CD4-positive, alpha-beta T cell (primary cell): ENCODE results near the gene TRAPPC3. TPM values are rescaled to one million over a fixed set of nuclear protein-coding genes. Genes with fewer than 3 reads are reported as not detected.

Experiments used
- ATAC-seq: fragments of 200-7000 bp; cut with Tn5 transposase; one replicate; pipeline ENCODE4 v1.10.0; 2022; ENCODE audit warnings: mild to moderate bottlenecking; ENCODE audit not compliant: poor library complexity
- CTCF ChIA-PET: fragments of 350-600 bp; sonication (Branson Sonifier 250); formaldehyde crosslinking; loops from one replicate; lab custom pipeline; 2021; ENCODE audit warnings: antibody characterized with exemption, inconsistent platforms; lab: Charles Lee
- POLR2A ChIA-PET: fragments of 350-600 bp; sonication (Branson Sonifier 250); formaldehyde crosslinking; loops from one replicate; lab custom pipeline; 2021; ENCODE audit warnings: antibody characterized with exemption, inconsistent platforms; lab: Charles Lee
- DNase-seq, 14 experiments: peaks; one replicate each; pipeline ENCODE4 v3.0.0-alpha.2; 2013 to 2020; ENCODE audit warnings: mixed read lengths in 2 of 14
- H3K27ac ChIP-seq, 2 donors: one replicate each; pipeline versions ENCODE4 v1.5.1 to v1.7.0; 2013; ENCODE audit warnings: low read length in 2 of 2, low read depth in 1 of 2, mild to moderate bottlenecking in 1 of 2
- H3K27me3 ChIP-seq, 2 experiments: 1 replicate in 1 of 2; 2 replicates in 1 of 2; pipeline versions ENCODE4 v1.6.1 to v1.7.0; 2013; ENCODE audit warnings: low read length in 2 of 2, control low read depth in 1 of 2, mild to moderate bottlenecking in 1 of 2, moderate library complexity in 1 of 2; ENCODE audit not compliant: insufficient read depth in 2 of 2, control insufficient read depth in 1 of 2
- H3K36me3 ChIP-seq: one replicate; pipeline ENCODE4 v1.6.1; 2013; ENCODE audit warnings: low read length, control low read depth; ENCODE audit not compliant: insufficient read depth
- H3K4me1 ChIP-seq: one replicate; pipeline ENCODE4 v1.6.1; 2013; ENCODE audit warnings: low read length, control low read depth; ENCODE audit not compliant: insufficient read depth
- H3K4me3 ChIP-seq: one replicate; pipeline ENCODE4 v1.5.1; 2013; ENCODE audit warnings: mild to moderate bottlenecking, low read length, moderate library complexity
- H3K9me3 ChIP-seq, 2 experiments: 1 replicate in 1 of 2; 2 replicates in 1 of 2; pipeline versions ENCODE4 v1.6.1 to v1.7.0; 2013; ENCODE audit warnings: low read length in 2 of 2, mild to moderate bottlenecking in 2 of 2, control low read depth in 1 of 2, moderate library complexity in 1 of 2; ENCODE audit not compliant: control insufficient read depth in 1 of 2, insufficient read depth in 1 of 2
- H3K27ac Mint-ChIP-seq: one replicate; pipeline ENCODE4 v1.8.0; 2020; ENCODE audit warnings: mixed read lengths
- H3K27me3 Mint-ChIP-seq: one replicate; pipeline ENCODE4 v1.8.0; 2021; ENCODE audit warnings: mixed read lengths
- H3K36me3 Mint-ChIP-seq: one replicate; pipeline ENCODE4 v1.8.0; 2021; ENCODE audit warnings: low read depth, mixed read lengths
- H3K4me1 Mint-ChIP-seq: one replicate; pipeline ENCODE4 v1.8.0; 2021; ENCODE audit warnings: low read depth, mixed read lengths
- H3K4me3 Mint-ChIP-seq: one replicate; pipeline ENCODE4 v1.8.0; 2020; ENCODE audit warnings: mild to moderate bottlenecking, mixed read lengths
- H3K9me3 Mint-ChIP-seq: one replicate; pipeline ENCODE4 v1.8.0; 2020; ENCODE audit warnings: mixed read lengths
- CTCF ChIP-seq: fragments of 200-600 bp; IDR thresholded peaks from one replicate; pipeline ENCODE4 v1.8.0; 2022; ENCODE audit warnings: antibody characterized with exemption, mild to moderate bottlenecking
- intact Hi-C, 2 experiments: fragments of 100-400 bp; cut with DNase I in 1 of 2; cut with micrococcal nuclease in 1 of 2; formaldehyde crosslinking; loops; one replicate each; pipeline versions ENCODE4 v1.15.1 to v1.9.0; 2023 to 2025; cut with DNase I, micrococcal nuclease
- total RNA-seq, 174 experiments: library from RNA in 2 of 174; stranded (reverse) in 2 of 174; gene quantifications; one replicate each; pipeline ENCODE4 v1.2.3 and lab custom pipeline; 2021 to 2026

Gene TRAPPC3
- total RNA-seq, 2 experiments from 2014 or later: 18.4 to 21.3 TPM

- intact Hi-C loops: loop anchor here in 1 of 2 experiments (10.0 kb wide), 1 partner anchor 1343 kb away; no protein-coding TSS in a partner anchor
- Histone ChIP-seq H3K27me3 (no peaks in the 10 kb centered on the region), H3K9me3 (no peaks in the 10 kb centered on the region), H3K4me1 (peaks cover 46% of the 10 kb centered on the region), H3K36me3 (peaks cover 53% of the 10 kb centered on the region), H3K27ac (no peak overlapping the region), H3K4me3 (no peak overlapping the region)
- H3K9me3 Mint-ChIP-seq: no peaks in the 10 kb centered on the region
- ATAC-seq (no peak), DNase-seq (peak in 1 of 14 experiments; percentile 14)
- CTCF ChIA-PET: no interaction called here
- no peak overlapping the region for H3K27ac Mint-ChIP-seq
- no peak for TF ChIP-seq CTCF
- H3K4me1 Mint-ChIP-seq: peaks cover 23% of the 10 kb centered on the region
- H3K4me3 Mint-ChIP-seq: peak overlapping the region; percentile 30
- no peaks in the 10 kb centered on the region for H3K27me3 Mint-ChIP-seq
- peaks cover 57% of the 10 kb centered on the region for H3K36me3 Mint-ChIP-seq
- POLR2A ChIA-PET: no interaction called here
Observed at GRCh38 chr1:36092166-36092797, 57.0 kb downstream of the TRAPPC3 start.

- POLR2A ChIA-PET: no interaction called here
- Mint-ChIP-seq H3K9me3 (no peaks in the 10 kb centered on the region), H3K27me3 (no peaks in the 10 kb centered on the region), H3K36me3 (peaks cover 55% of the 10 kb centered on the region), H3K4me3 (peak overlapping the region; percentile 59), H3K27ac (peak overlapping the region; percentile 37), H3K4me1 (peaks cover 23% of the 10 kb centered on the region)
- Histone ChIP-seq H3K36me3 (peaks cover 53% of the 10 kb centered on the region), H3K4me3 (no peak overlapping the region), H3K9me3 (no peaks in the 10 kb centered on the region), H3K4me1 (peaks cover 46% of the 10 kb centered on the region), H3K27me3 (no peaks in the 10 kb centered on the region), H3K27ac (no peak overlapping the region)
- ATAC-seq (no peak), DNase-seq (peak in 1 of 14 experiments; percentile 25)
- CTCF ChIA-PET: no interaction called here
- no peak for TF ChIP-seq CTCF
- intact Hi-C loops: loop anchor here in 1 of 2 experiments (10.0 kb wide), 1 partner anchor 1343 kb away; no protein-coding TSS in a partner anchor
Observed at GRCh38 chr1:36091698-36092097, 57.6 kb downstream of the TRAPPC3 start.

- no peak for TF ChIP-seq CTCF
- CTCF ChIA-PET: no interaction called here
- DNase-seq (peak in 1 of 14 experiments; percentile 17), ATAC-seq (no peak)
- Mint-ChIP-seq H3K4me3 (no peak overlapping the region), H3K27ac (peak overlapping the region; percentile 37), H3K9me3 (no peaks in the 10 kb centered on the region), H3K4me1 (peaks cover 23% of the 10 kb centered on the region), H3K36me3 (peaks cover 51% of the 10 kb centered on the region), H3K27me3 (peaks cover 5% of the 10 kb centered on the region)
- H3K9me3 ChIP-seq: peaks cover 0 to 4% of the 10 kb centered on the region in 2 experiments
- intact Hi-C loops: loop anchor here in 1 of 2 experiments (10.0 kb wide), 1 partner anchor 1344 kb away; no protein-coding TSS in a partner anchor
- H3K27ac ChIP-seq: no peak overlapping the region
- peaks cover 50% of the 10 kb centered on the region for H3K36me3 ChIP-seq
- no peak overlapping the region for H3K4me3 ChIP-seq
- POLR2A ChIA-PET: interaction anchor here (1.3 kb wide), 1 partner anchor 133 kb away, joined by 6 read pairs; the partner anchor contains the start of gene THRAP3
- H3K27me3 ChIP-seq: peaks cover 0 to 3% of the 10 kb centered on the region in 2 experiments
- H3K4me1 ChIP-seq: peaks cover 46% of the 10 kb centered on the region
Observed at GRCh38 chr1:36091141-36091540, 58.1 kb downstream of the TRAPPC3 start.
